Superior temporal gyrus (tissue), 1 donor: ENCODE data around the gene DNAJB9.
A peak's percentile ranks its signal among the peaks of the same experiment; 100 is the strongest.

Experiments used
- DNase-seq: peaks from one replicate; pipeline ENCODE4 v3.0.0-alpha.2; 2016; ENCODE audit errors: extremely low spot score

The DNAJB9 gene

DNA sequence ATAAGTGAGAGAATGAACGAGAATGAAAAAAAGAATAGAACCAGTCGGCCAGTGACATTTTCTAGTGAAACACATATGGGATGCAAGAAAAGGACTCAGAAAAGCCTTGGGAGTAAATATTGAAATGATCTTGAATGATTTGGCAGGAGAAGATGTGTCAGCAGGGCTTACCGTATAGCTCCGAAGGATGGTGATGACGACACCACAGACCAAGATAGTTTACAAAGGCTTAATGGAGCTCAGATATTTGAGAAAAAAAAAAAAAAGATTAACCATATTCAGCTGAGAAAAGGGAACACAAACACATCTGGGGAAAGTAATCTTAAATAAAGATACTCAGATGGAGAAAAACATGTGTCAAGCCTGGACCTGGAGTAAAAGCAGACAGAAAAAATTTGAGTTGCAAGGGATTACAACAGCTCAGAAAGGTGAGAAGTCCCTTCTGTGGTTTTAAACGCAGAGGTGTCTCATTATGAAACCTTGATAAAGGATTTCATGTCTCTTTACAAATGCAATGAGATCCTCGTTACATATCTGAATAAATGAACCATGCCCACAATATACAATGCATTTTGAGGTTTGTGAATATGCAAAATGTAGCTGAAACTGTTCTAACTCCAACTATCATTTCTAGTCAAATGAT lies 36.0 kb downstream of the DNAJB9 start:
- no peak for DNase-seq

DNA sequence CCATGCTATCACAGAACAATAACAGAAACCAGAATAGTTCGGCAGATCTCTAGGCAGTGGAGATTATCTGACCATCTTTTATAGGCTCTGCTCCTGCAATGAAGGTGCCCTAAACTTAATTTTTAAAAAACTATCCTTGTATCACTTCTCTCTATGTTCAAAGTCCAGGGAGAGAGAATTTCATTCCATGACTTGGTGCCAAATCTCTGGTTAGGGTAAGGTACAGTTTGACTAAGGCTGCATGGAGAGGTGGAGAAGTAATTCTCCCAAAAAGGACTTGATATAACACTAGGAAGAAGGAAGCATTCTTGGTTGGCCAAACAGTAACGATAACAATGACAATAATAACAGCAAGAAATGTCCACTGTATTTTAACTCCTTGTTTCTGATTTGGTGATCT lies 40.0 kb downstream of the DNAJB9 start:
- DNase-seq = no peak

DNA sequence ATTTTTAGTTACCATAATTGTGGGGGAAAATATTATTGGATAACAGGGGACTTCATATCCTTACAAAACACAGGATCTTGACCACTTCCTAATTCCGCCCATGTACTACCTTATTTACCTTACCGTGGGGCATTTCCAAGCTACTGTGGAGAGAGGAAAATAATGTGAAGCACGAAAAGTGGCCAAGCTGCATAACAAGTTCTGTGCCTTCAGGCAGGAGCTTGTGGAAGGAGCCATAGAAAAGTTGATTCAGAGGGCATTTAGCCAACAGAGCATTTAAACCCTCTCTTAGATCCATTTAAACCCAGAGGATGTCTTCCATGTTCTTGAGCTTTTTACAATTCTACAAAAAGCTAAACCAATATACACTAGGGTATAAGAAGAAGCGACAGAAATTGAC lies 41.6 kb downstream of the DNAJB9 start:
- no peak for DNase-seq

DNA sequence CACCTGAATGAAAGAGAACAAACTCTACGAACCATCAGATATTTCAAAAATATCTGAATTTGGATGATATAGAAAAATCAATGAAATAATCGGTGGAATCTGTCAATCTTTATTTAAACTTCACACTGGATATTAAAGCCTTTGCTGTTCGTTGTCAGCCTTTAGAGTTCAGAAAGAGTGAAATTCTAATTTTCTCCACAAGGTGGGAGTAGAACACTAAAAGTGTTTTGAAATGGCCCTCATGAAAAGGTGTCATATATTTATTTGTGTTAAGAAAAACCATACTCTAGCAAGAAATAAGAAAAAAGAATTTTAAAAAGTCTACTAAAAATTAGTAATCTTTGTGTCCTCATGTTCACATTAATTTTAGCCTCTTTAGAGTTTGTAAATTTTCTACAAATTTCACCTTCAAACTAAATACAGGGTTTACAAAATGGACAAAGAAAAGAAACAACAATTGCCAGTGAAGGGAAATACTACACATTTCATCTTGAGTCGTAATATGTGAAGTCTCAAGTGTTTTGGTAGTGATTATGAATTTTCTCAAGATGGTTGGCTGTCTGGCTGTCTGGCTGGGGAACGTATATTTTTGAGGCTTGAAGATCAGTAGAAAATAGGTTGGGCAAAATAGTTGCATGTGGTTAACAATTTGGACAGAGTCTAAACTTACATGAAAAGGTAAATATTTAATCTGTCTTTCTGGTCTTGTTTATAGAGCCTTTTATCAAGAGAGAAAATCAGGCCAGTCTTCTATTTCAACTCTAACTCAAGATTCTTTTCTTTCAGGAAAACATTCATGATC lies 43.7 kb downstream of the DNAJB9 start:
- DNase-seq = peak; percentile 93

DNA sequence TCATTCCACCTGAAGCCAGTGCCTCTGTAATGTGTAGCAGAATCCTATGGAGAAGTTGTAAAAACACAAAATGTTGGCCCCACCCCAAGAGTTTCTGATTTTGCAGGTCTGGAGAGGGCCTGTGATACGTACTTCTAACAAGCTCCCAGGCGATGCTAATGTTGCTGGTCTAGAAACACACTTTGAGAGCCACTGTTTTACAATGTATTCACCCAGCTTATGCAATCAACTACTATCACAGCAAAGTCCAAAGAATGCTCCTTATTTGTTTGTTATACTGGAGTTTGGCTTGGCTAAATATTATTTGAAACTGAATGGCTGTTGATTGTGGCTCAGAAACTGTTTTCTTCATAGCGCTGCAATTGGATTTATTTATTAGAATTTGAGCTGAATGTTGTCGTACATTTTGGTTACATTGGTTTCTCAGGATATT lies 44.3 kb downstream of the DNAJB9 start:
- DNase-seq = no peak

DNA sequence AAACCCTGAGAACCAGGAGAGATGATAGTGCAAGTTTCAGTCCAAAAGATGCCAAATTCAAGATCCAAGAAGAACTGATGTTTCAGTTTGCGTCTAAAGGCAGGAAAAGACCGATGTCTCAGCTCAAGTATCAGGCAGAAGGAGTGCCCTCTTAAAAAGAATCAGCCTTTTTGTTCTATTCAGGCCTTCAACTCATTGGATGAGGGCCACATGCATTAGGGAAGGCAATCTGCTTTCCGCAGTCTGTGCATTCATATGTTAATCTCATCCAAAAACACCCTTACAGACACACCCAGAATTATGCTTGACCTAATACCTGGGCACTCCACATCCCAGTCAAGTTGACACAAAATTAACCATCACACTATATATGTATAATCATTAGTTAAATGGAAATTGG lies 45.2 kb downstream of the DNAJB9 start:
- DNase-seq = no peak

DNA sequence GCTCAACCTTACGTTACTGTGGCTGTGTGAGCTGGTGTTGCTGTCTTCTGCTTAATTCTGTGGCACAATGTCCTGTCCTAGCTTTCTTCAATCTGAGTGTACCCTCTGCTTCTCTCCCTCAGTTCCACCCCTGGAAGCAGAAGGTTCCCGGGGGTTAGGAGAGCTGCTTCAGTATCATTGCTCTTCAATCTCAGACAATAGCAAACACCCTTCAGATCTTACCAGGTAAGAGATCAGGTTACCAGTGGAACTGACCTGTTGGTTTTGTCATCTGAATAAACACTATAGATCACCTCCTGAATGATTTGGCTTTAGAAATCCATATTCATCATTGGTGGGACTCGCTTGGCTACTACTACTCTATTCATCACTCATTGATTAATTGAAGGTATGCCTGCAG lies 48.4 kb downstream of the DNAJB9 start:
- DNase-seq = no peak

DNA sequence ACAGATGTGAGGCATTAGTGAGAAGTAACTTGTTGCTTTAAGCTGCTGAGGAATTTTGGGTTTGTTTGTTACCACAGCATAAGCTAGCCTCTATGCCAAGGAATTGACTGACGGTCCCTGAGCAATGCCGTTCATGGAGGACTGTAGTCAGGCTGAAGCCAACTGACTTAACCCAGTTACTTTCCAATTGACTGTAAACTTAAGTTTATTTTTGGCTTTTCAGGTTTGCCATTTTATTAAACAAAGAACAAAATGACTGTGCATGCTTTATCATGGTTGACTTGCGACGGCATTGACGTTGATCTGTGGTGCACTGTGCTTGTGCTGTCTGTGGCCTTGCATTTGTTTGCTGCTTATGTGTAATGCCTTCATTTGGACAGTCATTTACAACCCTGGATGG lies 53.5 kb downstream of the DNAJB9 start:
- DNase-seq = no peak
